ENCODE data around the gene STK32C. TPM values are rescaled to one million over a fixed set of nuclear protein-coding genes. Genes with fewer than 3 reads are reported as not detected.

STK32C gene
- total RNA-seq, 1 donor from 2014 or later: 69.2 TPM

DNA sequence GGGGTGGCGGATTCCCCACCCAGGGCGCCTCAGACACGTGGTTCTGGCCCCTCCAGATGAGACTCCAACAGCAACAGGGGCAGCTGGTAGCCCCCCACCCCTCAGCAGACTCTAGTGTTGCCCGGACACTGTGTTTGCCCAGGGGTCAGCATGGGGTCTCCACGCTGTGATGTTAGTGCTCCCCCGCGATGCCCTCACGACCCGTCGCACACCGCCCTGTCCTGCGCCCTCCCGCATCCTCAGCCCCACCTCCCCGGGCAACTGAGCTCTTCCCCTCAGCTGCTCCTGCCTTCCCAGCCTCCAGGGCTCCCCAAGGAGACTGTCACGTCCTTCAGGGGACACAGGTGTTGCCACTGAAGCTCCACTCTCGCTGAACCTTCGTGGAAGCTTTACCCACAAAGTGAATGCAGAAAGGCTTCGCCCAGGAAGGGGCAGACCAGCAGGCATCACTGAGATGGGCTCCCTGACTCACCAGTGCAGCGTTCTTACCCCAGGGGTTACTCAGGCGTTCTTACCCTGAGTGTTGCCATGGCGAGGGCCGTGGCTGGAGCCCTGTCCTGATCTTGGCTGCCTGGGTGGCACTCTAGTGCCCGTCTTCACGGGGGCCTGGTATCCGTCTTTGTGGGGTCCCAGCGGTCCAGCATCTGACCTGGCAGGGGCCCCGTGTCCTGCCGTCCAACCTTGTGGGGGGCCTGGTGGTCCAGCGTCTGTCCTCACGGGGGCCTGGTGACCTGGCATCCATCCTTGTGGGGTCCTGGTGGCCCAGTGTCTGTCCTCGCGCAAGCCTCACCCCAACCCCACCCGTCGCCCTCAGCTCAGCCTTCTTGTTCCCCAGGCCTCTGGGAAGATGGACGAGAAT is 106.4 kb downstream of the STK32C start:
- no peak overlapping the region for H3K27ac Mint-ChIP-seq (ENCODE audit: unreplicated experiment)
- H3K4me1 Mint-ChIP-seq (ENCODE audit: low read depth, unreplicated experiment): no peaks in the 10 kb centered on the region
- H3K4me3 Mint-ChIP-seq (ENCODE audit: unreplicated experiment): no peak overlapping the region
- peaks cover 6% of the 10 kb centered on the region for H3K9me3 Mint-ChIP-seq (ENCODE audit: unreplicated experiment)
- DNase-seq: peak; percentile 9
- peaks cover 15% of the 10 kb centered on the region for H3K27me3 Mint-ChIP-seq (ENCODE audit: unreplicated experiment)
- H3K36me3 Mint-ChIP-seq (ENCODE audit: unreplicated experiment): no peaks in the 10 kb centered on the region
- TF ChIP-seq, protein P1, sequence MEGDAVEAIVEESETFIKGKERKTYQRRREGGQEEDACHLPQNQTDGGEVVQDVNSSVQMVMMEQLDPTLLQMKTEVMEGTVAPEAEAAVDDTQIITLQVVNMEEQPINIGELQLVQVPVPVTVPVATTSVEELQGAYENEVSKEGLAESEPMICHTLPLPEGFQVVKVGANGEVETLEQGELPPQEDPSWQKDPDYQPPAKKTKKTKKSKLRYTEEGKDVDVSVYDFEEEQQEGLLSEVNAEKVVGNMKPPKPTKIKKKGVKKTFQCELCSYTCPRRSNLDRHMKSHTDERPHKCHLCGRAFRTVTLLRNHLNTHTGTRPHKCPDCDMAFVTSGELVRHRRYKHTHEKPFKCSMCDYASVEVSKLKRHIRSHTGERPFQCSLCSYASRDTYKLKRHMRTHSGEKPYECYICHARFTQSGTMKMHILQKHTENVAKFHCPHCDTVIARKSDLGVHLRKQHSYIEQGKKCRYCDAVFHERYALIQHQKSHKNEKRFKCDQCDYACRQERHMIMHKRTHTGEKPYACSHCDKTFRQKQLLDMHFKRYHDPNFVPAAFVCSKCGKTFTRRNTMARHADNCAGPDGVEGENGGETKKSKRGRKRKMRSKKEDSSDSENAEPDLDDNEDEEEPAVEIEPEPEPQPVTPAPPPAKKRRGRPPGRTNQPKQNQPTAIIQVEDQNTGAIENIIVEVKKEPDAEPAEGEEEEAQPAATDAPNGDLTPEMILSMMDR (IDR thresholded peaks at IDR 0.05; ENCODE audit: partially characterized antibody, unreplicated experiment): no peak

GRCh38 chr10:132200344-132201110 is 107.2 kb downstream of the STK32C start:
- no peak overlapping the region for H3K4me3 Mint-ChIP-seq (ENCODE audit: unreplicated experiment)
- peaks cover 13% of the 10 kb centered on the region for H3K27me3 Mint-ChIP-seq (ENCODE audit: unreplicated experiment)
- H3K27ac Mint-ChIP-seq (ENCODE audit: unreplicated experiment): no peak overlapping the region
- H3K4me1 Mint-ChIP-seq (ENCODE audit: low read depth, unreplicated experiment): no peaks in the 10 kb centered on the region
- TF ChIP-seq, protein P1 (IDR thresholded peaks at IDR 0.05; ENCODE audit: partially characterized antibody, unreplicated experiment): no peak
- no peaks in the 10 kb centered on the region for H3K36me3 Mint-ChIP-seq (ENCODE audit: unreplicated experiment)
- peaks cover 6% of the 10 kb centered on the region for H3K9me3 Mint-ChIP-seq (ENCODE audit: unreplicated experiment)
- DNase-seq: peak; percentile 13

DNA sequence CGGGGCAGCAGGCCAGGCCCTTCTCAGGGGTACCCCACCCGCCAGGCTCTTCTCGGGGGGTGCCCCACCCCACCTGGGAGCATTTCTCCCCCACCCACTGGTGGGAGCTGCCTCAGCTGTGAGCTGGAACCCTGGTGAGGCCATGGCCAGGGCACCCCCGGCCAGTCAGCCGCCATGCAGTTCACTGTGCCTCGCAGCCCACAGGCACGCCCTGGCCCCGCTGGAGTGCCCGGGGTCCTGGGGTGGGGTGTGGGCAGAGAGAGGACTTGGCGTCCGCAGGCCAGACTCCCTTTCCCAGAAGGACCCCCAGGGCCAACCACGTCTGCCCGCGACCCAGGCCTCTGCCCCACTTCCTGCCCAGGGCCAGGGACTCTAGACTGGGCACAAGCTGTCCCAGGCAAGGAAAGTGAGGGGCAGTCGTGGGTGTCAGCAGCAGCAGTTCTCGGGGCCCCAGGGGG is 107.9 kb downstream of the STK32C start:
- Mint-ChIP-seq H3K36me3 (ENCODE audit: unreplicated experiment) (no peaks in the 10 kb centered on the region), H3K4me1 (ENCODE audit: low read depth, unreplicated experiment) (no peaks in the 10 kb centered on the region), H3K9me3 (ENCODE audit: unreplicated experiment) (peaks cover 6% of the 10 kb centered on the region), H3K4me3 (ENCODE audit: unreplicated experiment) (no peak overlapping the region), H3K27ac (ENCODE audit: unreplicated experiment) (no peak overlapping the region), H3K27me3 (ENCODE audit: unreplicated experiment) (peaks cover 12% of the 10 kb centered on the region)
- peak; percentile 16 for DNase-seq
- TF ChIP-seq, protein P1 (IDR thresholded peaks at IDR 0.05; ENCODE audit: partially characterized antibody, unreplicated experiment): no peak

DNA sequence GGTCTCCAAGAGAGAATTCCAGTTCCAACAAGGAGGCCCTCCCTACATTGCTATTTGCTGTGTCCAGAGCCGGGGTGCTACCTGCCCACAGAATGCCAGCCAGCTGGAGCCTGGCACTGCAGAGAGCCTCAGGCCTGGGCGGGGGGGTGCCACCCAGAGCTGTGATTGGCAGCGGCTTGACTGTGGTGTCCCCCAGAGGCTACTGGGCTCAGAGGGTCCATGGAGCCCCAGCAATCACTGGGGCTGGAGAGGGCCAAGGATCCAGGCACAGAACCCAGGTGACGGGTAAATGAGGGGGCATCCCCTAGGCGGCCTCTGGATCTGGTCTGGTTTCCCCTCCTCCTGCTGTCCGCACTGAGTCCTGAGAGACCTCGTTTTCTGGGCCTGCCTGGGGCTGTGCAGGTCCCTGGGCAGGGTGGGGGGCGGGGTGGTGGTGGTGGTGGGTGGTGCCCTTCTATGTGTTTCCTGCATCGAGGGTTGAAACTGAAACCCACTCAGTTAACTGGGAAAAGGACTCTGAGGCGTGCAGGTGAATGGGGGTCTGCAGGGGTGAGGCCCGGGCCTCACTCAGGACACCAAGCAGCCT is 108.4 kb downstream of the STK32C start:
- TF ChIP-seq, protein P1 (IDR thresholded peaks at IDR 0.05; ENCODE audit: partially characterized antibody, unreplicated experiment): no peak
- no peak overlapping the region for H3K27ac Mint-ChIP-seq (ENCODE audit: unreplicated experiment)
- H3K27me3 Mint-ChIP-seq (ENCODE audit: unreplicated experiment): peaks cover 11% of the 10 kb centered on the region

More for the DNA sequence above, 108.4 kb downstream of the STK32C start:
- H3K4me1 Mint-ChIP-seq (ENCODE audit: low read depth, unreplicated experiment): no peaks in the 10 kb centered on the region
- H3K4me3 Mint-ChIP-seq (ENCODE audit: unreplicated experiment): no peak overlapping the region
- H3K9me3 Mint-ChIP-seq (ENCODE audit: unreplicated experiment): peaks cover 2% of the 10 kb centered on the region
- peak; percentile 12 for DNase-seq
- H3K36me3 Mint-ChIP-seq (ENCODE audit: unreplicated experiment): no peaks in the 10 kb centered on the region

Data from glutamatergic neuron (in vitro differentiated cells).